Tibial nerve (tissue), 4 donors: ENCODE measurements around the gene CLEC16A. TPM values are rescaled to one million over a fixed set of nuclear protein-coding genes. Genes with fewer than 3 reads are reported as not detected.
A peak's percentile ranks its signal among the peaks of the same experiment; 100 is the strongest.

Source experiments
- DNase-seq, 2 donors: peaks; one replicate each; pipeline ENCODE4 v3.0.0-alpha.2; 2019; ENCODE audit warnings: low spot score in 2 of 2
- H3K27ac ChIP-seq, 4 donors: fragments of 200-600 bp; sonication (generic) in 3 of 4; one replicate each; pipeline ENCODE4 v1.5.1; 2017 to 2019; ENCODE audit warnings: mild to moderate bottlenecking in 1 of 4
- H3K27me3 ChIP-seq, 2 donors: fragments of 200-600 bp; sonication (generic) in 1 of 2; one replicate each; pipeline versions ENCODE4 v1.5.1 to v1.6.0; 2017 to 2019
- H3K36me3 ChIP-seq, 3 donors: fragments of 200-600 bp; sonication (generic); one replicate each; pipeline ENCODE4 v1.5.1; 2018 to 2019
- H3K4me1 ChIP-seq, 4 donors: fragments of 200-600 bp; sonication (generic) in 3 of 4; one replicate each; pipeline ENCODE4 v1.5.1; 2017 to 2019
- H3K4me3 ChIP-seq, 4 donors: fragments of 200-600 bp; sonication (generic) in 3 of 4; one replicate each; pipeline ENCODE4 v1.5.1; 2017 to 2019; ENCODE audit warnings: mild to moderate bottlenecking in 1 of 4, moderate library complexity in 1 of 4
- H3K9me3 ChIP-seq, 4 donors: fragments of 200-600 bp; sonication (generic) in 3 of 4; one replicate each; pipeline ENCODE4 v1.5.1; 2017 to 2019
- CTCF ChIP-seq, 5 experiments: fragments of 200-600 bp in 3 of 5; fragments of 450-650 bp in 2 of 5; sonication (generic) in 3 of 5; IDR thresholded peaks; one replicate each; pipeline ENCODE4 v1.5.1; 2016 to 2019; ENCODE audit warnings: antibody characterized with exemption in 5 of 5, mild to moderate bottlenecking in 3 of 5, moderate library complexity in 2 of 5
- EP300 ChIP-seq, 2 donors: sonication (generic); formaldehyde crosslinking; IDR thresholded peaks; one replicate each; pipeline ENCODE4 v1.6.1; 2017; ENCODE audit warnings: antibody characterized with exemption in 2 of 2, mild to moderate bottlenecking in 1 of 2
- POLR2A ChIP-seq, 2 donors: fragments of 450-650 bp; IDR thresholded peaks; one replicate each; pipeline ENCODE4 v1.6.1; 2017; ENCODE audit warnings: antibody characterized with exemption in 2 of 2, mild to moderate bottlenecking in 2 of 2, moderate library complexity in 2 of 2
- WGBS, 2 donors: methylation state at CpG; one replicate each; pipeline ENCODE4 v1.1.5; 2018; 5-methylcytosine and 5-hydroxymethylcytosine counted together
- total RNA-seq, 4 donors: library from RNA; depleted of rRNA; stranded (reverse); fragments of >200 nt; gene quantifications; one replicate each; pipeline ENCODE4 v1.1.0, GENCODE V29; 2016

Gene CLEC16A
- total RNA-seq, 4 donors from 2014 or later, result 37.4 to 70.2 (median 55.2) TPM

DNA sequence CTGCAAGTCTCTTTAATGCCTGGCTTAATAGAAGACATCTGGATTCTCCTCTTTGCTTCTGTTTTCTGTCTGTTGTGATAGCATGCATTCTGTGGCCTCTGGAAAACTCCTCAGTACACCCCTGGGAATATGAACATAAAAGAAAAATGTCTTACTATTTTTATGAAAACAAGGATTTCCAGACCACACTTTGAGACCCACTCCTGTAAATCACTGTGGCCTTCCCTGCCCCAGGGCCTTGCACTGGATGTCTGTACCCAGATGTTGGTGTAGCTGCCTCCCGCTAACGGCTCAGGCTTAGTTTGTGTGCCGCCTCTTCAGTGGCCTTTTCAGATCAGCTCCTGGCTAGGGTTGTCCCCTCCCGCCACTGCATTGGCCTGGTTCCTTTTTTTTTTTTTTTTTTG is 185.0 kb downstream of the CLEC16A start:
- no peak for DNase-seq
- H3K27ac ChIP-seq, result peak overlapping the region in 2 of 4 donors; percentile 36 to 70
- H3K4me1 ChIP-seq, result peaks cover 0 to 39% (median 21%) of the 10 kb centered on the region in 4 donors
- TF ChIP-seq CTCF (IDR thresholded peaks at IDR 0.05) (no peak), POLR2A (IDR thresholded peaks at IDR 0.05) (no peak)
- no peaks in the 10 kb centered on the region for H3K27me3 ChIP-seq
- H3K4me3 ChIP-seq, result no peak overlapping the region
- no peaks in the 10 kb centered on the region for H3K9me3 ChIP-seq
- 56 to 68% methylated on average over 4 of the region's 4 CpGs for WGBS, 2 donors
- peaks cover 0 to 35% (median 3%) of the 10 kb centered on the region in 3 donors for H3K36me3 ChIP-seq

DNA sequence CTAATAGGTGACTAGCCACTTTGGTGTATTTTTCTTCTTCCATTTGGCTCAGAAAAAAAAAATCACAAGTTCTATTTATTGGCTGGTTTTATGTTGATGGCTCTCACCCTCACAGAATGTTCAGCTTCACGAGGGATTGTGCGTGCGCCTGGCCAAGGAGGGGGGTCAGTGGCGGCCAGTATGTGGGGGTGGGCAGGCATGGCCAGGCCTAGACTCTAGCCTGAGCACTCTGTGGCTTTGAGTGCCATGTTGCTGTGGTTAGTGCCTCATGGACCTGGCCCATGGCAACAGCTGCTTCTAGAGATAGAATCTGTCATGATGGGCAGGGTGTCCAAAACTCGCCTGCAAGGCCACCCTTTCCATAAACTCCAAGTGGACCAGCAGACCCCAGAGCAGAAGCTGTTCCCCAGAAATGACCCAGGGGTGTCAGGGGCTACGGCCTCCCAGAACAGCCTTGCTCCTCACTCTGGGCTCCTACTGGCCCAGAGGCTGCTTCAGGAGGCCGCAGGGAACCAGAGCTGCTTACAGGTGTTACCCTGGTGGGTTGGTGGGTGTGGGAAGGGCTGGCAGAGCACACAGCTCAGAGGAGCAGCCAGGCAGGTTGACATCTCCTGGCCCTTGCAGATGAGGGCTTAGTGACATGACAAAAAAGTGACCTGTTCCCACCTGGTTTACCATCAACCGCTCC is 186.8 kb downstream of the CLEC16A start:
- 87 to 92% methylated on average over 8 of the region's 8 CpGs for WGBS, 2 donors
- Histone ChIP-seq H3K4me1 (peaks cover 0 to 53% (median 21%) of the 10 kb centered on the region in 4 donors), H3K27me3 (no peaks in the 10 kb centered on the region), H3K4me3 (no peak overlapping the region), H3K9me3 (no peaks in the 10 kb centered on the region), H3K27ac (no peak overlapping the region), H3K36me3 (peaks cover 0 to 25% (median 0%) of the 10 kb centered on the region in 3 donors)
- TF ChIP-seq CTCF (IDR thresholded peaks at IDR 0.05) (no peak), POLR2A (IDR thresholded peaks at IDR 0.05) (no peak), EP300 (IDR thresholded peaks at IDR 0.05) (no peak)
- DNase-seq, result no peak

- peaks cover 0 to 21% (median 0%) of the 10 kb centered on the region in 3 donors for H3K36me3 ChIP-seq
- WGBS, 2 donors, result 69 to 70% methylated on average over 7 of the region's 7 CpGs
- H3K9me3 ChIP-seq, result no peaks in the 10 kb centered on the region
- peaks cover 0 to 57% (median 21%) of the 10 kb centered on the region in 4 donors for H3K4me1 ChIP-seq
- H3K27ac ChIP-seq, result no peak overlapping the region
- TF ChIP-seq EP300 (IDR thresholded peaks at IDR 0.05) (no peak), CTCF (IDR thresholded peaks at IDR 0.05) (no peak)
- H3K27me3 ChIP-seq, result no peaks in the 10 kb centered on the region
- no peak for DNase-seq
- H3K4me3 ChIP-seq, result no peak overlapping the region
These were observed 187.3 kb downstream of the CLEC16A start for GRCh38 chr16:11131706-11132105.

GRCh38 chr16:11133344-11133943 is 189.1 kb downstream of the CLEC16A start:
- Histone ChIP-seq H3K9me3 (no peaks in the 10 kb centered on the region), H3K27ac (peak overlapping the region in 2 of 4 donors; percentile 35 to 57), H3K36me3 (peaks cover 0 to 18% (median 0%) of the 10 kb centered on the region in 3 donors), H3K4me1 (peaks cover 0 to 58% (median 16%) of the 10 kb centered on the region in 4 donors), H3K4me3 (no peak overlapping the region), H3K27me3 (no peaks in the 10 kb centered on the region)
- TF ChIP-seq CTCF (IDR thresholded peaks at IDR 0.05), result no peak
- peak in 1 of 2 donors; percentile 67 for TF ChIP-seq EP300 (IDR thresholded peaks at IDR 0.05)
- 17 to 32% methylated on average over 12 of the region's 12 CpGs for WGBS, 2 donors
- peak; percentile 79 to 87 for DNase-seq
